HG02840 (cell line): ENCODE data around the gene MRPL24.
"Not testable (repeated sequence)": the region's sequence is repeated elsewhere in the genome, so short reads cannot be mapped to it uniquely, and the experiment has no call there.

ENCODE experiments used
- ATAC-seq: cut with Tn5 transposase; IDR thresholded peaks from one replicate; pipeline ENCODE4 v1.9.1; 2021; ENCODE audit warnings: mild to moderate bottlenecking, moderate library complexity, moderate number of reproducible peaks; ENCODE audit not compliant: unreplicated experiment, low FRiP score

The MRPL24 gene

DNA sequence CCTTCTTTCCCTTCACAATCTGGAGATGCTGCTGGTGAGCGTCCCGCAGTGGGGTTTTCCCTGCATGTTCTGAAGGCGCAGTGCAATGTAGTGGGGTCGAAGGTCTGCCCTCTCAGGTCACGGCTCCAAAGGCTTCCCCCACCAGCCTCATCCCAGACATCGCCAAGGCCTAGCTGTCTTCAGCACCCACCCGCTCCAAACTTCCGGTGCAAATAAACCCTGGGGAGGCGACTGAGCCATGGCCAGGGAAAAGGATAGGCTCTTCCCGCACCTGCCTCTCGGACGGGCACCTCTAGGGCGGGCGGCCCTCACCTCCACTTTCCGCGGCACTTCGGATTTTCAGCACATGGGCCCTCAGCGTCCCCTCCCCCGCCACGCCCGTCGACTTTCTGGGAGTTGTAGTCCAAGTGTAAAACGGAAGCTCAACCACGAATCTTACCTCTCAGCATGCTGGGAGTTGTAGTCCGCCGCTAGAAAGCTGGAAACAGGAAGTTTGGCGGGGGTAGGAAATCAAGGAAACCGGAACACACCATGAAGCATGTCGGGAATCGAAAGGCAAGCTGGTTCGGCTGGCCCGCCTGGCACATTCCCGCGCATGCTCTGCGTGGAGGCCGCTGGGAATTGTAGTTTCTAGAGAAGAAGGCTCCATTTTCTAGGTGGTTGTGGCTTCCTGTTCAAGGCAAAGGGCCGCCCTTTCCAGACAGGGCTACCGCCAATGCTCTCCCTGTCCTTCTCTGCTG is at the start of gene MRPL24:
Gene MRPL24, minus strand, starts transcription at position 348 of the 740 bp plus-strand sequence. CDS start 2,384 bp downstream, outside the sequence.
- peak; percentile 90 for ATAC-seq

GRCh38 chr1:156789621-156790318 is 48.9 kb upstream of the MRPL24 start:
- ATAC-seq, result no peak

- no peak for ATAC-seq
Measured at GRCh38 chr1:156788136-156788535, 47.2 kb upstream of the MRPL24 start.

DNA sequence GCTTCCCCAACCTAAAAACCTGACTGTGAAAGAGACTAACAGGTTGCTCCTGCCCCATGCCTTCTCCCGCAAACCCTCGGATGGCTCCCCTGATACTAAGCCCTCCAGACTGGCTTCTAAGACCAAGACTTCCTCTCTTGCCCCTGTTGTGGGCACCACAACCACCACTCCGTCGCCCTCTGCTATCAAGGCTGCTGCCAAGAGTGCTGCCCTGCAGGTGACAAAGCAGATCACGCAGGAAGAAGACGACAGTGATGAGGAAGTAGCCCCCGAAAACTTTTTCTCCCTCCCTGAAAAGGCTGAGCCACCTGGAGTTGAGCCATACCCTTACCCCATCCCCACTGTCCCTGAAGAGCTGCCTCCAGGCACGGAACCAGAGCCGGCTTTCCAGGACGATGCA is 45.8 kb upstream of the MRPL24 start:
- no peak for ATAC-seq

DNA sequence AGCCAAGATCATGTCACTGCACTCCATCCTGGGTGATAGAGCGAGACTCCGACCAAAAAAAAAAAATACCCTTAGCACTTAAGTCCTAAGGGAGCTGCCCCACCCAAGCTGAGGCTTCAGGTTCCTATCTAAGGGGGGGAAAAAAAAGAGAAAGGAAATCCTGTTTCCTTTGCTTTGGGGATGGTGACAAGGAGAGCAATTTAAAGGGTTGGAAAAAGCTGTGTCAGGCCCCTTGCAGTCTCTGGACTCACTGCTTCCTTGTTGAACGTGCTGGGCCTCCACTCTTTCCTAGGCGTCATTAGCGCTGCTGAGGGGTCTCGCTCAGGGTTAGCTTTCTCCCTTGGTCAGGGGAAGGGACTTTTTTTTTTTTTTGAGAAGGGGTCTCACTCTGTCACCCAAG is 44.6 kb upstream of the MRPL24 start:
- no peak for ATAC-seq

GRCh38 chr1:156781585-156782186 is 40.8 kb upstream of the MRPL24 start:
- ATAC-seq, result no peak

DNA sequence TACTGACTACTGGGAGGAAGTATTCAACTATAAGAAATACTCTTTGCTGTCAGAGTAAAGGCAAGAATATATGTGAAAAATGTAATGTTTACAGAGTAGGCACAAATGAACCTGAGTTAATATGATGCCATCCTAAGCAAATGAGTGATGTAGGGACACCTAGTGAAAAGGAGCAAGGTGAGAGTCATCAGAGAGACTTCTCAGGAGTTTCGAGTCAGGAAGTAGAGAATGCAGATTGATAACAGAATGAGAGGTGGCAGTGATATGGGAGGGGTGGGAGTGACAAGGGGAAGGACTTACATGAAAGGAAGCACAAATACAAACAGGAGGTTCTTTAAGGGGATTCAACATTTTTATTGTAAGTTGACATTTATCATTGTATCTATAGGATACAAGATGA is 36.7 kb upstream of the MRPL24 start:
- no peak for ATAC-seq

DNA sequence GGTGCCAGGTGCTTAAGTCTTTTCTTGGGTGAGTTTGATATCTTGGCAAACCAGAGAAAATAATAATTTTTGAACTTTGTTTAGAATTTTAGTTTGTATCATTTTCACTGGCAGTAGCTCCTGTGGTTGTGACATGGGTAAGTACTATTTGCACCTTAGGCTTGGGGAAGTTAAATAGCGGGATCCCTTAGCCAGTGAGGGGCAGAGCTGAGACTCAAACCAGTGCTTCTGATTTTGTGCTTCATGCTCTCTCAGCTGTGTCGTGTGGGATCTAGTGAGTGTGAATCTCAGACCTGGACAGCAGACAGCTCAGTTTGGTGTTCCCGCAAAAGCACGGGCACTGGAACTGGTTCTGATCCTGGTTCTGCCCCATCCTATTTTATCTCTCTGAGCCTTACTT is 36.1 kb upstream of the MRPL24 start:
- no peak for ATAC-seq

- ATAC-seq, result no peak
Measured at GRCh38 chr1:156775799-156776198, 34.9 kb upstream of the MRPL24 start.

GRCh38 chr1:156773607-156774006 is 32.7 kb upstream of the MRPL24 start:
- no peak for ATAC-seq

DNA sequence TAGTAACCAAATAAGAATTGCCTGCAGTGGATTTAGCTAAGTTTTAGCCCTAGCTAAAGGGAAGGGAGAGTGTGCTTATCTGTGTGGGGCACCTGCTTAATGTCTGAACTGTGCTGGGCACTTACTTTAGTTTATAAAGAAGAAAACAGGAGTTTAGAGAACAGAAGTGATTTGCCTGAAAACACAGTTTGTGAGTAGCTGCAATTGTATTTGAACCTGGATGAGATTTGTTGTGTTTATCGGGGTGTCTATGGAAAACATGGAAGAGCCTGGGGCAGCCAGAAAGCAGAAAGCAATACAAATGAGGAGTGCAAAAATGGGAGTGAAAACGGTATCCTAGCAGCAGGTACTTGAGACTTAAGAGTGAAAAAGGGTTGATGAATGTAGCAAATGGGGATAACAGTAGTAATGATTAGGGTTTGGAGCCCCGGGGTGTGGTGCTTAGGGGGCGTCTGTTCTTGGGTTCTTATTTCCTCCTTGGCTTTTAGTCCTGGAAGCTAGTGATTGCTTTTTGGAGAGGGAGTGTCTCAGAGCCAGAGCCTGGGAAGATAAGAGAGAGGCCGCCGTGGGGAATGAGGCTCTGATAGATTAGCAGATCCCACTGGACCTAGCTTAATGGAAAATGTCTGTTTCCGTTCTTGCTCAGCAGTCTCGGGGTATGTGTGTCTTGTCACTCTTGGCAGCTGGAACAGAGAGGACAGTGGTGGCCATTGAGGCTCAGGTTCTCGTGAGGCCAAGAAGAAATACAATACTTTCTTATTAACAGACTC is 32.0 kb upstream of the MRPL24 start:
- no peak for ATAC-seq

DNA sequence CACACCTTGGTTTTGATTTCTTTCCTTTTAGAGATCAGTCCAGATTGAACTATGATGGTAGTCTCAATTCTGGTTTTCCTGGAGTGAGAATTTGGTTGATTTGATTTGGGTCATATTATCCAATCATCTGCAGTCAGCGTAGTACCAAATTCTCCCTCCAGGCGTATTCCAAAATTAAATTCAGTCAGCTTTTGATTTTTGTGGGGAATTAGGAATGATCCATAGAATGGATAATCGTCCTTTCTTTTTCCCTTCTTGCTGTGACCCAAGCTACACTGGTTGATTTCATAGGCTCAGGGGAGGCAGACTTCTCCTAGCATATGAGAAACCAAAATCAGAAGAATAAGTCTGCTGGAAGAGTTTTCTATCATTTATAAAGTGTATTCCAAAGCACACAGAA is 31.3 kb upstream of the MRPL24 start:
- ATAC-seq, result no peak

DNA sequence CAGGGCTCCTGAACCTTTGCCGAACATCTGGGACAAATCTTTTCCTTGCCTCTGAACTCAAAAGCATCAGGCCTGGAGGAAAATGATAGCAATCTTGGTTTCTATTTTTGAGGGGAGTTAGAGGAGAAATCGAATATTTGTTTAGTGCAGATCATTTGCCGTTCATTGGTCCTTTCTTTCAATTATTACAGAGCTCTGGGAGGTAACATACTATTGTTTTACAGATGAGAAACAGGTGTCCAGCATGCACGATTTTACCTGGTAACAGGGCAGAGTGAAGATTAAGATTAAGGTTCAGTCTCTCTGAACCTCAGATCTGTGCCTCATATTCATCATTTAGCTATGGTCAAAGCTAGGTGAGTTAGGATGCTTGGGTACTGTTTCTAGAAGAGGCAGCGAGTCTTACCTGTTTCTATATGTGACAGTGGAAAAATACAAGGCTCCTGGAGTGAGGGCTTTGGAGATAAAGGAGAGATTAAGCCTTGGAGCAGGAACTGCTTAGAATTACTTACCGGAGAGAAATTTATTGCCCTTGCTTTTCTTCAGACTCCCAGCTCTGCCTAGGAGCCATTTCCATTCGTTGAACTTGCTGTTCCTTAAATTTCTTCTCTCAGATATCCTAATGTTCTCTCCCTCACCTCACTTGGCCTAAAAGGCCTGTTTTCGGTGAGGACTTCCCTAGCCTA is 27.9 kb upstream of the MRPL24 start:
- no peak for ATAC-seq

DNA sequence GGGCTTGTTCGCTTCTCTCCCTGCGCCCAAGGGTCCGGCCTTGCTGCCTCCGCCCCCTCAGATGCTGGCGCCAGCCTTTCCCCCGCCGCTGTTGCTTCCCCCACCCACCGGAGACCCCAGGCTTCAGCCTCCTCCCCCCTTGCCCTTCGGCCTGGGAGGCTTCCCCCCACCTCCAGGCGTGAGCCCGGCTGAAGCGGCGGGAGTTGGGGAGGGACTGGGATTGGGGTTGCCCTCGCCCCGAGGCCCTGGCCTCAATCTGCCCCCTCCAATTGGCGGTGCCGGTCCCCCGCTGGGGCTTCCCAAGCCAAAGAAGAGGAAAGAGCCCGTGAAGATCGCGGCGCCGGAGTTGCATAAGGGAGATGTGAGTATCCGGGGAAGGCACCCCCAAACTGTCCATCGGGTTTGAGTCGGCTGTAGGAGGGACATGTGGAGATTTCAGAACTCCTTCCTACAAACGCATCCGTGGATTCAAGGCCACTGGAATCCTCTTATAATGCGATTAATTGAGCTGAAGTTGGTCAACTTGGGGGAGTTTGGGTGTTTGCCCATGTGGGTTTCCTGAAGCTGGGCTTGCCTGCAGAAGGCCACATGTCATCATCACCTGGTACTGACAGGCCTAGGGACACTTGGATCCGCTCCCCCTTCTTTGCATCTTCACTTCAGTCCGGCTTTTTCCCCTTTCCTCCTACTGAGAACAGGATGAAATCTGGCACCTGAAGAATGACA is 27.2 kb upstream of the MRPL24 start:
- no peak for ATAC-seq

DNA sequence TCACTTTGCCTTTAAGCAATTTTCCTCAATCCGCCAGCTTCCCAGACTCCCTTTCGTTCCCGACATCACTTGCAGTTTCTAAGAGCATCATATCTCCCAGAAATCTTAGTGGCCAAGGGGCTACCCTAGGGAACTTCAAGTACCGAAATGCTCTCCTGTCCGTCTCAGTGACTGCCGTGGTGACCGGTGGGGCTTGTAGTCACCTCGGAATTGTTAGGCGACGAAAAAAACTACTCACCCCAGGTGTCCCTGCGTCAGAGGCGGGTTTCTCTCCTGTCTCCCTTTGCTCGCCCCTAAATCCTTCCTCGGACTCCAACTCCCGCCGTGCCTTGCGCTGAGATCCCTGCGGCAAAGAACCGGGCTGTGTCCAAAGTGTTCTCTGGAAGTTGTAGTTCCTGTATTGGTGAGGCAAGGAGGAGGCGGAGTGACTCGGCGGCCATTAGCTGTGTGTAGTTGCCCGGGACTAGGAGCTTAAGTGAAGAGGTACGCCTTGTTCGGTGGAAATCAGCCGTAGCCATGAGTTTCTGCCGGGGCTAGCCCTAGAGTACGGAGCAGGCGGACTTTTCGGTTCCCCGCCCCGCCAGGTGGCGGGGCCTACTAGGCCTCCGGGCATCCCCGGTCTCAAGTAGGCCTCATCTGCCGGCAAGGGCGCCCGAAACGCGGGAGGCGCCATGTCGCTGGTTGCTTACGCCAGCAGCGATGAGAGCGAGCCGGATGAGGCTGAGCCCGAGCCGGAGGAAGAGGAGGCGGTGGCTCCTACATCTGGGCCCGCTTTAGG is 26.4 kb upstream of the MRPL24 start, which contains the start of gene PRCC:
Gene PRCC, plus strand, starts transcription at position 435 of the 778 bp plus-strand sequence. Its CDS starts 237 bp downstream, at position 672.
- ATAC-seq, result peak; percentile 92

- peak; percentile 6 for ATAC-seq
Measured at GRCh38 chr1:156766298-156767100, 25.6 kb upstream of the MRPL24 start.

DNA sequence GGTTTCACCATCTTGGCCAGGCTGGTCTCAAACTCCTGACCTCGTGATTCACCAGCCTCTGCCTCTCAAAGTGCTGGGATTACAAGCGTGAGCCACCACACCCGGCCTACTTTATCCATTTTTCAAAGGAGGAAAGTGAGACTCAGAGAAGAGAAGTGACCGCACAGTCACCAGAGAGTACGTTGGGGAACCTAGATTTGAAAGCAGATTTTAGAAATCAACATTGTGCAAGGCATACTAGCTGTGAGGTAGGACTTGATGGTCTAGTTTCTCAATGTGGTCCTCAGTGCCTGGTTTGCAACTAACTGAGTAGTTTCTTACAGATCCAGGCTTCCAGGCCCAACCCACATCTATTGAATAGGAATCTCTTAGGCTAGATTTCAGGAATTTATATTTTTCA is 24.8 kb upstream of the MRPL24 start:
- ATAC-seq, result no peak

DNA sequence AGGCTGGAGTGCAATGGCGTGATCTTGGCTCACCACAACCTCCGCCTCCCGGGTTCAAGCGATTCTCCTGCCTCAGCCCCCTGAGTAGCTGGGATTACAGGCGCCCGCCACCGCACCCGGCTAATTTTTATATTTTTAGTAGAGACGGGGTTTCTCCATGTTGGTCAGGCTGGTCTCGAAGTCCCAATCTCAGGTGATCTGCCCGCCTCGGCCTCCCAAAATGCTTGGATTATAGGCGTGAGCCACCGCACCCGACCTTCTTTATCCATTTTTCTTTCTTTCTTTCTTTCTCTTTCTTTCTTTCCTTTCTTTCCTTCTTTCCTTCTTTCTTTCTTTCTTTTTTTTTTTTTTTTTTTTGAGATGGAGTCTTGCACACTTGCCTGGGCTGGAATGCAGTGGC is 24.2 kb upstream of the MRPL24 start:
- not testable (repeated sequence) for ATAC-seq
